GM19035 (cell line): ENCODE data around the gene SGPL1.
A peak's percentile ranks its signal among the peaks of the same experiment; 100 is the strongest.
"Not testable (repeated sequence)": the region's sequence is repeated elsewhere in the genome, so short reads cannot be mapped to it uniquely, and the experiment has no call there.

Experiments
- ATAC-seq: cut with Tn5 transposase; IDR thresholded peaks from one replicate; pipeline ENCODE4 v1.9.1; 2021; ENCODE audit not compliant: unreplicated experiment

The SGPL1 gene, protein sequence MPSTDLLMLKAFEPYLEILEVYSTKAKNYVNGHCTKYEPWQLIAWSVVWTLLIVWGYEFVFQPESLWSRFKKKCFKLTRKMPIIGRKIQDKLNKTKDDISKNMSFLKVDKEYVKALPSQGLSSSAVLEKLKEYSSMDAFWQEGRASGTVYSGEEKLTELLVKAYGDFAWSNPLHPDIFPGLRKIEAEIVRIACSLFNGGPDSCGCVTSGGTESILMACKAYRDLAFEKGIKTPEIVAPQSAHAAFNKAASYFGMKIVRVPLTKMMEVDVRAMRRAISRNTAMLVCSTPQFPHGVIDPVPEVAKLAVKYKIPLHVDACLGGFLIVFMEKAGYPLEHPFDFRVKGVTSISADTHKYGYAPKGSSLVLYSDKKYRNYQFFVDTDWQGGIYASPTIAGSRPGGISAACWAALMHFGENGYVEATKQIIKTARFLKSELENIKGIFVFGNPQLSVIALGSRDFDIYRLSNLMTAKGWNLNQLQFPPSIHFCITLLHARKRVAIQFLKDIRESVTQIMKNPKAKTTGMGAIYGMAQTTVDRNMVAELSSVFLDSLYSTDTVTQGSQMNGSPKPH

DNA sequence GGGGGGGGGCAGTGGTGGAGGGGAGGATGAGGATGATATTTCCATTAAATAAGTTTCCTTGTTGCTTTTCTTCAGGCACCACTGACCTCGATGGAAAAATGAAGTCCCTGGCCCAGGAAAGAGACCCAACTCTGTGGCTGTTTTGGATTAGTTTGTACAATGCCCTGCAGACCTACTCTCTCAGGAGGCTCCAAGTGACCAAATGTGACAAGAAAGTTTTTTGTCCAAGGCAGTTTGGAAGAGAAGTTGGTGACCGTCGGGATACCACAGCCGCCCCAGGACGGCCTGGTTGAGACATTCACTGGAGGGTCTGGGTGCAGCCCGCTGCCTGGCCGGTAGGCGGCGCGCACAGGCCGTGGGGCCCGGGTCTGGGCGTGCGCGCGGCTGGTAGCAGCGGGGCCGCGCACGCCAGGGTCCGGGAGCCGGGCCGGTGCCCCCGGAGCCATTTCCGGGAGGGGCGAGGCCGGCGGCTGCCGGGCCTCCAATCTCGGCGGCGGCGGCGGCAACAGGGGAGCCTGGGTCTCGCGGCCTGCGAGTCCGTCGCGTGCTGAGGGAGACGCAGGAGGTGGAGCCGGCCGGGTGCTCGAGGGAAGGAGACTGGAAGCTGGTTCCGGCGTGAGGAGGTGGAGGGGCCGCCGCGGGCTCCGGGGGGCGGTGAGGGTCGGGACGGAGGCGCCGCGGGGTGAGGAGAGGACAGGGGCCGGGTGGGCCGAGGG lies at the start of gene SGPL1:
Gene SGPL1, plus strand, starts transcription at position 445 of the 716 bp plus-strand sequence. CDS start 906 bp downstream, outside the sequence.
- peak; percentile 94 for ATAC-seq

- ATAC-seq: not testable (repeated sequence)
Observed at GRCh38 chr10:70768026-70768685, 47.6 kb upstream of the SGPL1 start.

GRCh38 chr10:70769121-70769520 lies 46.6 kb upstream of the SGPL1 start:
- no peak for ATAC-seq

DNA sequence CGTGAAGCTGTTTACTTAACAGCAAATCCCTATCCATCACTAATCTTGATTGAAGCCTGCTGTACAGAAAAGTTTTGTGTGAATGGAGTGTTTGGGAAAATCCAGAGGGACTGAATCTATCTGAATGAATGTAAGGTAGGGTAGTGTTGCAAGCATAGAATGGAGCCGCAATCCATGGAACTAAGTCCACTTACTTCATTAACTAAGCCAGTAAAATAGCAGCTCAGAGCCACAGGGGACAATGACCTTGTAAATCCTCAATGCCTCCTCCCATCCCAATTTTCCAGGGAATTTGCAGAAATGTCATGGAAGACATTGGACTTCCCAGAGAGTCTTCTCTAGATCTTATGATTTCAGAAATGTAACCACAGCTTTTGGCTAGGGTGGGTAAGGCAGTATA lies 45.7 kb upstream of the SGPL1 start:
- no peak for ATAC-seq

GRCh38 chr10:70770516-70770915 lies 45.2 kb upstream of the SGPL1 start:
- not testable (repeated sequence) for ATAC-seq

GRCh38 chr10:70771311-70772194 lies 44.2 kb upstream of the SGPL1 start:
- no peak for ATAC-seq

DNA sequence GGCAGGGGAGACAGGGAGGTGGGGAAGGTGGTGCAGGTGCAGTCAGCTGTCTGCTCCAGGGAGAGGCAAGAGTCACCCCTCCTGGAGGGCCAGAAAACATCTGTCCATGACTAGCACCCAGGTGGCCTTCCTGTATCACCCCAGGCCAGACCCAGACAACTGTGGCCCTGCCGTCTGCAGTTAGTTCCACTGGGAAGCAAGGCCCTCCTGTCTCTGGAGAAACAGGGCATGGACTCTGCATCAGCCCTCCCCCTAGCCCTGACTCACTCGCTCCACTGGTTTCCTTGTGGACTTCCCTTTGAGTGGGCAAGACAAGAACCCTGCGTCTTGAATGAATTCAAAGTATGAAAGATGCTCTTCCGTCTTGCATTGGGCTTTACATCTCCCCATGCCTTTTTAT lies 43.1 kb upstream of the SGPL1 start:
- no peak for ATAC-seq

DNA sequence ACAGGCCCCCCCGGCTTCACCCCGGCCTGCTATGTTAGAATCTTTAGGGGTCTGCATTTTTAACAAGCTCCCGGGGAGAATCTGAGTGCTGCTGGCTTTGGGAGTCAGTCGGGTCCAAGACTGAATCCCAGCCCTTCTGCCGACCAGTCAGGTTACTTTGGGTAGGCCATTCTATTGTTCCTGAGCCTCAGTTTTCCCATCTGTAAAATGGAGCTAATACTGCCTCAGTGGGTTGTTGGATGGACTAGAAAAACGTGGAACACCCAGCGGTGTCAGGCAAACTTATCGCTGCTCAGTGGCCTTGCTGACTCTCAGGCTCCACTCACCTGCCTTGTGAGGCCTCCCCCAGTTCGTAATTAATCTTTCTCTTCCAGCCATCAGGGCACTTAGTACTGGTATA lies 42.3 kb upstream of the SGPL1 start:
- ATAC-seq: no peak

- ATAC-seq: no peak
Observed at GRCh38 chr10:70773965-70774809, 41.6 kb upstream of the SGPL1 start.

DNA sequence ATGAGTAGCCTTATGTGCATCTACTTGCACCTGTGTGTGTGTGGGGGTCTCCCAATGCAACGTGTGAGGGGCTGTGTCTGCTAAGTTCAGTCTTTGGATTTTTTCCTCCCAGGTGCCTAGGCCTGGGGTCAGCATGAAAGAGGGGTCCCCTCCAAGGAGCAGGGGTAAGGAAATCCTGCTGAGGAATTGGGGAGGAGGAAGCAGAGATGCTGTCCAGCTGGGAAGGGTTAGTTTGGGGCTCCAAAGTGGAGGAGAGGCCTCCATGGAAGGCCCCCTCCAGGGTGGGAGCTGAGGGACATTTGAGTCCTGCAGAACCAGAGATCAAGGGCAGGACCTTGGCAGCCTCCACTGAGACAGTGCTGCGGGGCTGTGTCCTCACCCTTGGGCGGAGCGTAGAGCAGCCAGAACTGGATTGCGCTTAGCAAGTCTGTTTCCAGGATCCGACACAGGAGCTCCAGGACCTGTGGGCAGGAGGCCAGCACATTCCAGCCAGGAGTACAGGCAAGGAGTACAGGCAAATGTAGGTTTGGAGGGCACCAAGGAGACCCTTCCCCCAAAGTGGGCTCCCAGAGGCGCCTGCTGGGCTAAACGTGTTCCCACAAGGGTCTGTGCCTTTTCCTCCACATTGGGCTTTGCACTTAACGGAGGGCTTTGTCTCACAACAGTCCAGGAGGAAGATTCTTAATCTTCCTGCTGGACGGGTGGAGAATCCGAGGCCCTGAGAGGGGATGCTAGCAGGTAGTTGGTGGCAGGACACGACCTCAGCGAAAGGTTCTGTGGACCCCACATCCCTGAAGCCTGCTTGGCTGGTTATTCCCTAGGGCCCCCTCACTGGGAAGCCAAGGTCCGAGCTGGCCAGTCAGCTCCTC lies 40.7 kb upstream of the SGPL1 start:
- no peak for ATAC-seq

DNA sequence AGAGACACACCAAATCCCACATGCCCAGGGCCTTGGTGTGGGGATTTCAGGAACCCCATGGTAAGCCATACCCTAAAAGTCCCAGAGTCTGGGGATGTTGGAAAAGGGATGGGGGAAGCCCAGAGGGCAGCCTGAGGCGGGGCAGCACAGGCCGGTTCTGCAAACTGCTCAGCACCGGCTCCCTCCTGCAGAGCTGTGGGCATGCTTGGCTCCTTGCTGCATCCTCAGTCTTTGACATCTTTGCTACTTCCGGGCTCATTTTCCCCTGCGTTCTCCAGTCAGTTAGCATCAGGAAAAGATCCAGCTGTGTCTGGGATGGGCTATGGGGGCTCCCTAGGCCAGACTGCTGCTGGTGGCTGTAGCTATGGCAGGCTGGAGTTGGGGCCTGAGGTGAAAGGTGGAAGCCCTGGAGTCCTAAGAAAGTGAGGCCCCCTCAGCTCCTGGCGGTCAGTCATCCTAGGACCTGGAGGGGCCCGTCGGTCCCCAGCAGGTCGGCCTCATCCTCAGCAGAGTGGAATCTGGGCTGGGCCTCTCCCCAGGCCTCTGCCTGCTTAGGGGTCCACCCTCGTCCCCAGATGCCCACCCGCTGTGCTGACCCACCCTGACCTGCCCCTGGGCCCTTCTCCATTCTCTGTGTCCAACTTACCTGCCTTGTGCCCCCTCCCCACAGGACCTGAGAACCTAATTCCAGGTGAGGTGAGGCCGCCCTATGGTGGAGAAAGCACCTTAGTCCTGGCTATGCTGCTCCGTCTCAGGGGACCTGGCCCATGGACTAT lies 39.9 kb upstream of the SGPL1 start:
- no peak for ATAC-seq

- ATAC-seq: no peak
Observed at GRCh38 chr10:70776455-70777005, 39.2 kb upstream of the SGPL1 start.

DNA sequence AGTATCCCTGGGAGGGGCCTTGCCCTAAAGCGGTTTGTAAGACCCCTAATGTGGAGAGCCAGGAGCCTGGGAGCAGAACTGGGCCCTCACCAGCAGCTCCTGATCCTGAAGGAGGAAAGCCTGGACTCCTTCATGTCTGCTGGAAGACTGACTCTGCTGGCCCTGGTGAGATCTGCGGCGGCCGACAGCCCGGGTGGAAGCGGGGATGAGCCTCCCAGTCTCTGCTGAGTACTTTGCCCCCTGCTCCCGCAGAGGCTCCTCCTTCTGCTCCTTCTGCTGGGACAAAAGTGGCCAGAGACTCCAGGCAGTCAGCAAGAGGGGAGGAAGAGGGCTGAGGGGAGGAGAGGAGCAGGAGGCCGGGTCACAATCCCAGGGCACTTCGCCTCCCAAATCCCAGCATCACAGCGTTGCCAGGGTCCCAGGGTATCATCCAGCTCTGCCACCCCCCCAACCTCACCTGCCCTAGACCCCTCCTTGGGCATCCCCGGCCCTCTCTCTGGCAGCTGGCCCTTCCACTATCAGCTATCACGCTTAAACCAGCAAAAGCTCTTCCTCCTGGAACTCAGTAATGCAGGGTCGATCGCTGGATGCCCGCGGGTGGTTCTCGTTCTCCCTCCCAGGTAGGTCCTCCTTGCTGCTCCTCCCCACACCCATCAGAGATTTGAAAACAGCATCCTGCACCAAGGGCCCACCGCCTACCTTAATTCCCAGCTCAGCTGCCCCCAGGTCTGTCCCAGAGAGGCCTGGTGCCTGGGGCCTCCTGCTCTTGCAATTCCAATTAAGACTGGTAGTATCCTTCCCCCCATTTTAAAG lies 38.5 kb upstream of the SGPL1 start:
- no peak for ATAC-seq

DNA sequence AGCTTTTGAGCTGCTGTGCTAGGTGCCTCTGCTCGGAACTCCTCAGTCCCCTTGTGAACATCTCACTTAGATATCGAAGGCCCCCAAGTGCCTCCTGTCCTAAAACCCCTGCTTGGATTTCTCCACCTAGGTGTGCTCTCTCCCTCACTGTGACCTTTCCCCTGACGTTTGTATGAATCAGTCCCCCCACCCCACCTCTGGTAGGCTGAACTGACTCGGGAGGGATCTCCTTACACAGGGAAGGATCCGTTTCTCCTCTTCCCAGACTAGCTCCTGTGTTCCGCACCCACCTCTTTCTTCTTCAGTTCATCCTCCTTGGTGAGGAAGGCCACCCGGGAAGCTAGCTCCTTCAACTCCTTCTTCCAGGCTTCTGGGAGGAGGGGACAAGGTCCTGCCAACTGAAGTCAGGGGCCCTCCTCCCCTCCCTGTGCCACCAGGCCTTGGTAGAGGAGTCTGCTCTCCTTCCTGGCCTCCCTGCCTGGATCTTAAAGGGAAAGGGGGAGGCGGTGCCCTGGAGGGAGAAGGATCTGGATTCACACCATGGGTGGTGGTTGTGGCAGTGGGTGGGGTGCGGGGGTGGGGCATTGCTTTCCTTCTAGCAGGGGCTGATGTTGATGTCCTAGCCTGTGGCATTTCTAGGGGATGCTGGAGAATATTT lies 37.4 kb upstream of the SGPL1 start:
- ATAC-seq: no peak

DNA sequence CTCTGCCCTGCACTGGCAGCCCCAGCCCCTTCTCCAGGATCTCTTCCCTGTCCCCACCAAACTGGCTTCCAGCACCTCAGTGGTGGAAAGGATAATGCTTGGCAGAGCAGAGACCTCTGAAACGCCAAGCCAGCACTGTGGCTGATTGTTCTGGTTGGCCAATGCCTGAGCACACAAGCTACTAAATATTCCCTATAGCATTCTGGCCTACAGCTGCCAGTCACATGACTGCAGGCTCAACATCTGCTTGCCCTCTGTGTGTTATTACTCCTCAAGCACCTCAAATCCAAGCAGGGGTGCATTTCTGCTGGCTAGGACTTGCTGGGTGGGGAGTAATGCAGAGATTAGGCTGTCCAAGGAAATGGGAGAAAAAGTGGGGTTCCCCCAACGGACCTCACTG lies 36.7 kb upstream of the SGPL1 start:
- ATAC-seq: no peak
